Nephron (organoid): ENCODE results near the gene EFHC2.

Source experiments
- H3K27ac Mint-ChIP-seq, 3 experiments: 2 replicates each; pipeline ENCODE4 v1.8.0; 2020; ENCODE audit warnings: mixed read lengths in 3 of 3, mild to moderate bottlenecking in 2 of 3, moderate library complexity in 1 of 3
- H3K27me3 Mint-ChIP-seq: 2 replicates; pipeline ENCODE4 v1.8.0; 2021; ENCODE audit warnings: low read depth, mild to moderate bottlenecking, moderate library complexity, mixed read lengths
- H3K36me3 Mint-ChIP-seq: 2 replicates; pipeline ENCODE4 v1.8.0; 2020; ENCODE audit warnings: low read depth, mixed read lengths
- H3K4me1 Mint-ChIP-seq: 2 replicates; pipeline ENCODE4 v1.8.0; 2020; ENCODE audit warnings: mixed read lengths
- H3K4me3 Mint-ChIP-seq, 3 experiments: 2 replicates each; pipeline ENCODE4 v1.8.0; 2020; ENCODE audit warnings: mild to moderate bottlenecking in 3 of 3, mixed read lengths in 3 of 3, moderate library complexity in 2 of 3
- H3K9me3 Mint-ChIP-seq: 2 replicates; pipeline ENCODE4 v1.8.0; 2020; ENCODE audit warnings: mixed read lengths
- CTCF ChIP-seq, 3 experiments: fragments of 200-600 bp; sonication (generic); IDR thresholded peaks; one replicate each; pipeline ENCODE4 v1.5.0; 2021; ENCODE audit warnings: antibody characterized with exemption in 3 of 3; ENCODE audit not compliant: unreplicated experiment in 3 of 3

The EFHC2 gene

GRCh38 chrX:44143061-44143602 lies 200.3 kb downstream of the EFHC2 start:
- Mint-ChIP-seq H3K27ac (no peak overlapping the region), H3K9me3 (peaks cover 9% of the 10 kb centered on the region), H3K36me3 (no peaks in the 10 kb centered on the region), H3K4me1 (no peaks in the 10 kb centered on the region), H3K4me3 (no peak overlapping the region), H3K27me3 (no peaks in the 10 kb centered on the region)
- no peak for TF ChIP-seq CTCF (IDR thresholded peaks at IDR 0.05; ENCODE audit: unreplicated experiment in 3 of 3)

- no peaks in the 10 kb centered on the region for H3K36me3 Mint-ChIP-seq
- no peak overlapping the region for H3K27ac Mint-ChIP-seq
- no peaks in the 10 kb centered on the region for H3K4me1 Mint-ChIP-seq
- H3K4me3 Mint-ChIP-seq, result no peak overlapping the region
- no peaks in the 10 kb centered on the region for H3K9me3 Mint-ChIP-seq
- TF ChIP-seq CTCF (IDR thresholded peaks at IDR 0.05; ENCODE audit: unreplicated experiment in 3 of 3), result no peak
- H3K27me3 Mint-ChIP-seq, result no peaks in the 10 kb centered on the region
Measured at GRCh38 chrX:44130189-44130588, 213.3 kb downstream of the EFHC2 start.

DNA sequence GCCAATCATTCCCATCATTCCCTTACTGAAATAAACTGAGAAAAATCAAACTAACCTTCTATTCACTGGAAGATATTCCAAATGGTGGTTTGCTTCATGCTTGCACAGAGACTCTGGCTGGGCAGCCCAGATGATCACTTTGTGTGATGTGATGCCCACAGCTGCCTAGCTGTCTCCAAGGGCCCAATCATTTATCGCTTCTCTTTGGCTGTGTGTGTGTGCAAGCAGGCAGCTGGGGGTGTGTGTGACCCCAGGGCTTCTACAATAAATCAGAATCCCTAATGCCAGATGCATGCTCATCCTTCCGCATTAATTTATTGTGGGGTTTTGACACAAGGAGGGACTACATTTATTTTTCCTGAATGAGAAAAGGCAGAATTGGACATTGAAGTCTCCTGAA lies 230.1 kb downstream of the EFHC2 start:
- Mint-ChIP-seq H3K27ac (no peak overlapping the region), H3K36me3 (no peaks in the 10 kb centered on the region), H3K4me3 (no peak overlapping the region), H3K4me1 (no peaks in the 10 kb centered on the region), H3K27me3 (peaks cover 3% of the 10 kb centered on the region), H3K9me3 (peaks cover 3% of the 10 kb centered on the region)
- TF ChIP-seq CTCF (IDR thresholded peaks at IDR 0.05; ENCODE audit: unreplicated experiment in 3 of 3), result no peak

DNA sequence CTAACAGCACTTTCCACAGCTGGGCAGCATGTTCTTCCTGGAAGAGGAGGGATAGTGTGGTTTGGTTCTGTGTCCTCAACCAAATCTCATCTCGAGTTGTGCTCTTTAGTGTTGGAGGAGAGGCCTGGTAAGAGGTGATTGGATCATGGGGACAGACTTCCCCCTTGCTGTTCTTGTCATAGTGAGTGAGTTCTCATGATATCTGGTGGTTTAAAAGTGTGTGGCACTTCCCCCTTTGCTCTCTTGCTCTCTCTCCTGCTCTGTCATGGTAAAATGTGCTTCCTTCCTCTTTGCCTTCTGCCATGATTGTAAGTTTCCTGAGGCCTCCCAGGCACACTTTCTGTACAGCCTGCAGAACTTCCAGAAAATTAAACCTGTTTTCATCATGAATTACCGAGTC lies 236.6 kb downstream of the EFHC2 start:
- no peaks in the 10 kb centered on the region for H3K27me3 Mint-ChIP-seq
- H3K9me3 Mint-ChIP-seq, result peaks cover 30% of the 10 kb centered on the region
- H3K4me3 Mint-ChIP-seq, result no peak overlapping the region
- H3K36me3 Mint-ChIP-seq, result no peaks in the 10 kb centered on the region
- no peak for TF ChIP-seq CTCF (IDR thresholded peaks at IDR 0.05; ENCODE audit: unreplicated experiment in 3 of 3)
- H3K4me1 Mint-ChIP-seq, result no peaks in the 10 kb centered on the region
- H3K27ac Mint-ChIP-seq, result no peak overlapping the region

DNA sequence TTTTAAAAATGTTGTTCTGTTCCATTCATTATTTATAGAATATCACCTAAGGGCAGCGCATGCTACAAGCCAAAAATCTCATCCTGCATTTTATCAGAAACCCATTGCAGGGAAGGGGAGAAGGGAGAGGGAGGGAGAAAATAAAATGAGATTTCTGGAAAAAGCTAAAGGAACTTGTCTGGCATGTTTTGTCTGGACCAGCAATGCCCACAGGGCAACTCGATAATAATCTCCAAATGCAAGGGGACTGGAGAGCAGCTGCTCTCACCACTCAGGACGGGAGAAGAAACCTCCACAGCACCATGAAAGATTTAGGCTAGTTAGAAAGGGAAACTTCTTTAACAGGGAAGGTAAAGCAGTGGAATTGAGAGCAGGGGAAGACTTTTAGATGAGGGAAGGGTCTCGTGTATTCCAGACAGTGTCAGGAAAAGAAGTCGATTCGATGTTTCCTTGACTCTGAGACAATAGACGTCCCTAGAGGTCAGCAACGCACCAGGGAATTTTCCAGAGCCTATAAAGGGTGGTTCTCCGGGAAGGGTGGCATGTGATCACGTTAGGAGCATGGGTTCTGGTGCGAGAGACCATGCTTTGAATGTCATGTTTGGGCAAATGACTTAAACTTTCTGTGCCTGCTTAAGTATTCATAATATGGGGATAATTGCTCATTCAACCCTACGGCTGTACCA lies 238.1 kb downstream of the EFHC2 start:
- no peak for TF ChIP-seq CTCF (IDR thresholded peaks at IDR 0.05; ENCODE audit: unreplicated experiment in 3 of 3)
- H3K36me3 Mint-ChIP-seq, result no peaks in the 10 kb centered on the region
- H3K9me3 Mint-ChIP-seq, result peaks cover 32% of the 10 kb centered on the region
- H3K4me3 Mint-ChIP-seq, result no peak overlapping the region
- H3K4me1 Mint-ChIP-seq, result no peaks in the 10 kb centered on the region
- no peaks in the 10 kb centered on the region for H3K27me3 Mint-ChIP-seq
- H3K27ac Mint-ChIP-seq, result no peak overlapping the region

- no peak overlapping the region for H3K27ac Mint-ChIP-seq
- H3K27me3 Mint-ChIP-seq, result no peaks in the 10 kb centered on the region
- H3K4me1 Mint-ChIP-seq, result no peaks in the 10 kb centered on the region
- no peak for TF ChIP-seq CTCF (IDR thresholded peaks at IDR 0.05; ENCODE audit: unreplicated experiment in 3 of 3)
- no peaks in the 10 kb centered on the region for H3K36me3 Mint-ChIP-seq
- peaks cover 32% of the 10 kb centered on the region for H3K9me3 Mint-ChIP-seq
- H3K4me3 Mint-ChIP-seq, result no peak overlapping the region
Measured at GRCh38 chrX:44104699-44105098, 238.8 kb downstream of the EFHC2 start.
